GM12878 (cell line): ENCODE data around the gene STK10. TPM values are rescaled to one million over a fixed set of nuclear protein-coding genes. Genes with fewer than 3 reads are reported as not detected.

Experiments used
- ATAC-seq: fragments of 200-7000 bp; cut with Tn5 transposase; 3 replicates; pipeline ENCODE4 v1.9.1; 2020; ENCODE audit warnings: mild to moderate bottlenecking, moderate library complexity
- BruUV-seq: library from RNA; stranded (reverse); fragments of 400-500 nt; replicated peaks from 2 replicates; lab custom pipeline; 2021; lab: Mats Ljungman, UMichigan
- CTCF ChIA-PET: fragments of 300-600 bp; sonication (Branson Sonifier 250); formaldehyde crosslinking; extraction: SDS; loops from one replicate; lab custom pipeline; 2021; ENCODE audit warnings: inconsistent platforms; lab: Yijun Ruan, JAX
- POLR2A ChIA-PET: fragments of 350-600 bp; formaldehyde crosslinking; extraction: SDS; loops from one replicate; lab custom pipeline; 2021; ENCODE audit warnings: inconsistent platforms; lab: Charles Lee
- RAD21 ChIA-PET: fragments of 300-600 bp; sonication (Branson Sonifier 250); formaldehyde crosslinking; loops from one replicate; lab custom pipeline; 2023; ENCODE audit warnings: antibody characterized with exemption; ENCODE audit not compliant: unreplicated experiment; lab: Charles Lee
- SMC1A ChIA-PET: fragments of 300-600 bp; sonication (Branson Sonifier 250); formaldehyde crosslinking; loops from one replicate; lab custom pipeline; 2023; ENCODE audit not compliant: unreplicated experiment, uncharacterized antibody; lab: Charles Lee
- DNase-seq: peaks from one replicate; pipeline ENCODE4 v3.0.0-alpha.2; 2011; ENCODE audit warnings: low read depth, low spot score
- FAIRE-seq: peaks from 3 replicates; lab custom pipeline; 2011; peaks lifted over from hg19 to GRCh38; lab: Jason Lieb, UNC
- H2AFZ ChIP-seq: 2 replicates; pipeline ENCODE4 v1.6.0; 2011; ENCODE audit warnings: low read depth, low read length, control low read depth; ENCODE audit not compliant: control insufficient read depth
- H3K27ac ChIP-seq: 2 replicates; pipeline ENCODE4 v1.5.1; 2011; ENCODE audit warnings: control low read depth; ENCODE audit not compliant: control insufficient read depth, insufficient read depth
- H3K27me3 ChIP-seq, 2 experiments: replicated peaks in 1 of 2; 2 replicates each; pipeline versions ENCODE4 v1.6.0 to v1.6.1; 2011; ENCODE audit warnings: low read length in 1 of 2; ENCODE audit not compliant: control insufficient read depth in 2 of 2, insufficient read depth in 2 of 2
- H3K36me3 ChIP-seq, 2 experiments: 2 replicates each; pipeline ENCODE4 v1.5.1; 2011; ENCODE audit warnings: low read length in 1 of 2; ENCODE audit not compliant: control insufficient read depth in 2 of 2, insufficient read depth in 2 of 2
- H3K4me1 ChIP-seq: 2 replicates; pipeline ENCODE4 v1.6.1; 2011; ENCODE audit warnings: mild to moderate bottlenecking, low read length, moderate library complexity, mixed read lengths; ENCODE audit not compliant: control insufficient read depth, insufficient read depth
- H3K4me2 ChIP-seq: 2 replicates; pipeline ENCODE4 v1.6.0; 2011; ENCODE audit warnings: control low read depth; ENCODE audit not compliant: control insufficient read depth, insufficient read depth
- H3K4me3 ChIP-seq: fragments of 200-600 bp; sonication (generic); 2 replicates; pipeline ENCODE4 v1.5.1; 2016
- H3K79me2 ChIP-seq: 2 replicates; pipeline ENCODE4 v1.6.0; 2011; ENCODE audit warnings: low read length; ENCODE audit not compliant: control insufficient read depth, insufficient read depth
- H3K9ac ChIP-seq: 2 replicates; pipeline ENCODE4 v1.8.0; 2011; ENCODE audit warnings: low read length, control low read depth, mixed read lengths; ENCODE audit not compliant: control insufficient read depth, insufficient read depth
- H3K9me3 ChIP-seq: replicated peaks from 3 replicates; pipeline ENCODE4 v1.5.1; 2011; ENCODE audit warnings: mild to moderate bottlenecking, low read length; ENCODE audit not compliant: control insufficient read depth, insufficient read depth
- H4K20me1 ChIP-seq: 2 replicates; pipeline ENCODE4 v1.6.0; 2011; ENCODE audit not compliant: control insufficient read depth, insufficient read depth
- BRCA1 ChIP-seq: IDR thresholded peaks from 2 replicates; pipeline ENCODE4 v1.6.1; 2011; ENCODE audit warnings: low read depth, low read length, improper control_type of control experiment
- FOXK2 ChIP-seq: fragments of 450-650 bp; IDR thresholded peaks from 2 replicates; pipeline ENCODE4 v1.6.1; 2017; ENCODE audit warnings: mild to moderate bottlenecking, moderate library complexity
- PAX5 ChIP-seq: IDR thresholded peaks from 2 replicates; pipeline ENCODE4 v1.6.1; 2011; ENCODE audit warnings: low read depth, low read length, borderline replicate concordance
- POLR2AphosphoS2 ChIP-seq: IDR thresholded peaks from 2 replicates; pipeline ENCODE4 v1.6.1; 2011; ENCODE audit warnings: low read depth, mild to moderate bottlenecking, low read length, improper control_type of control experiment, moderate library complexity
- SIX5 ChIP-seq: IDR thresholded peaks from 2 replicates; pipeline ENCODE4 v1.6.1; 2011; ENCODE audit warnings: mild to moderate bottlenecking, low read depth, low read length, moderate library complexity; ENCODE audit not compliant: severe bottlenecking
- SMAD1 ChIP-seq: fragments of 450-650 bp; IDR thresholded peaks from 2 replicates; pipeline ENCODE4 v1.6.1; 2018; ENCODE audit warnings: mild to moderate bottlenecking, low read depth; ENCODE audit not compliant: partially characterized antibody
- SREBF1 ChIP-seq: IDR thresholded peaks from 2 replicates; pipeline ENCODE4 v1.6.1; 2012; ENCODE audit warnings: mild to moderate bottlenecking, low read length
- SUZ12 ChIP-seq: fragments of 200-600 bp; sonication (generic); IDR thresholded peaks from one replicate; pipeline ENCODE4 v1.6.1; 2018; ENCODE audit warnings: antibody characterized with exemption, mild to moderate bottlenecking; ENCODE audit not compliant: unreplicated experiment
- WRNIP1 ChIP-seq: IDR thresholded peaks from 2 replicates; pipeline ENCODE4 v1.6.1; 2011; ENCODE audit warnings: low read depth, low read length, improper control_type of control experiment, borderline replicate concordance
- WGBS: methylation state at CpG from one replicate; pipeline ENCODE4 v1.1.6; 2016; ENCODE audit warnings: low lambda C conversion rate; ENCODE audit not compliant: insufficient replicate concordance, insufficient coverage; ENCODE audit errors: missing lambda C conversion rate; 5-methylcytosine and 5-hydroxymethylcytosine counted together
- in situ Hi-C: fragments of 300-500 bp; cut with MboI; formaldehyde crosslinking; loops from 9 replicates; pipeline ENCODE4 v1.14.3; 2018; ENCODE audit warnings: mixed read lengths
- intact Hi-C: fragments of 100-400 bp; cut with micrococcal nuclease; formaldehyde crosslinking; loops from one replicate; pipeline ENCODE4 v1.14.2; 2022; ENCODE audit not compliant: unreplicated experiment
- polyA plus RNA-seq, 11 experiments: library from polyadenylated mRNA; depleted of rRNA in 4 of 11; unstranded in 6 of 11; stranded (reverse) in 5 of 11; fragments of >200 nt; fragmentation: Nextera tagmentation in 4 of 11; fragmentation: Illumina TruSeq in 1 of 11; extraction: Ambion mirVana in 4 of 11; extraction: Trizol in 1 of 11; gene quantifications; 1 replicate in 1 of 11; 2 replicates in 10 of 11; pipeline versions ENCODE4 v1.2.1 to v1.2.3, GENCODE V29; 2011 to 2016; ENCODE audit warnings: inconsistent platforms in 2 of 11, missing spikeins in 2 of 11, low read depth in 1 of 11
- total RNA-seq, 4 experiments: library from RNA; depleted of rRNA in 3 of 4; stranded (reverse); fragments of >200 nt in 3 of 4; fragmentation: Illumina TruSeq in 1 of 4; extraction: Trizol in 1 of 4; gene quantifications; 2 replicates each; pipeline versions ENCODE4 v1.2.1 to v1.2.3, GENCODE V29; 2013 to 2021
- TF ChIP-seq, protein P1 (sequence below): IDR thresholded peaks from 2 replicates; pipeline ENCODE4 v1.6.1; 2012; ENCODE audit warnings: low read depth, low read length, improper control_type of control experiment

The STK10 gene
- total and polyA plus RNA-seq, 10 of the 15 experiments (the other 5 are each of a cell fraction or from before 2014, with no cell fraction given): 14.2 to 96.4 (median 50.6) TPM

DNA sequence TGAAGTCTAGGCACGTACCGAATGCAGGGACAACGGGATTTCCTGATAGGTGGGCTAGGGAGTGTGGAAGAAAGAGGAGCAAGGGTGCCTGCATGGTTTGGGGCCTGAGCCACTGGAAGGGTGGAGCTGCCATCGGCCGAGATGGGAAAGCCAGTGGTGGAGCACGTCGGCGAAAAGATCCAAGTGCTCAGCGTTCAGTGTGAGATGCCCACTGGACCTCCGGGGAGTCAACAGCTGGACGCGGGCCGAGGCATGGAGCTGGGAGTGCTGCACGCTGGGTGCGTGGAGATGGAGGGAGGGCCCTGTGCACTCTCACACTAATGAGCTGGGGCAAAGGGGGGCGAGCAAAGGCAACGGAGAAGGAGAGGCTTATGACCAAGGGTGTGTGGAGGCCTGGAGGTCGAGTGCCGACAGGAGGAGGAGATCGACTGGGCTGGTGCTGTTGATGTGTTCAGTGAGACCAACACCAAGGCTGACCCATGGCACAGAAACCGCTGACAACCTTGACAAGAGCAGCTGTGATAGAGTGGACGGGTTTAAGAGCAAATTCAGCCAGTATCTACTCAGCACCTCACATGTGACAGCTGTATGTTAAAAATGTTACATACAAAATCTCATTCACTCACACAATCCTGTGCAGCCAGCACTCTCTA is 85.7 kb downstream of the STK10 start:
- FAIRE-seq (no peak), DNase-seq (no peak), ATAC-seq (no peak)
- in situ Hi-C loops (no loop called here), intact Hi-C loops (loop anchor here (10.0 kb wide), 1 partner anchor 592 kb away; no protein-coding TSS in a partner anchor)
- Histone ChIP-seq H3K4me2 (no peak overlapping the region), H2AFZ (no peak overlapping the region), H3K27me3 (no peaks in the 10 kb centered on the region), H3K4me3 (no peak overlapping the region), H4K20me1 (no peaks in the 10 kb centered on the region), H3K9me3 (no peaks in the 10 kb centered on the region), H3K79me2 (peaks cover 4% of the 10 kb centered on the region), H3K4me1 (peaks cover 2% of the 10 kb centered on the region; the same call in 1 of the 2 replicates), H3K27ac (no peak overlapping the region), H3K9ac (no peak overlapping the region), H3K36me3 (peaks cover 44 to 53% of the 10 kb centered on the region in 2 experiments)
- CTCF ChIA-PET: interaction anchor here (0.9 kb wide), 1 partner anchor 191 kb away, joined by 4 read pairs; no protein-coding TSS in a partner anchor
- no TSS peak for BruUV-seq
- POLR2A ChIA-PET: interaction anchor here (0.6 kb wide), 1 partner anchor 80 kb away, joined by 9 read pairs; no protein-coding TSS in a partner anchor
- RAD21 ChIA-PET: no interaction called here
- WGBS: 96% methylated on average over 20 of the region's 22 CpGs
- TF ChIP-seq SIX5 (no peak), BRCA1 (no peak), FOXK2 (no peak), SUZ12 (no peak), POLR2AphosphoS2 (no peak), WRNIP1 (no peak), SREBF1 (no peak), PAX5 (no peak), SMAD1 (no peak)
- TF ChIP-seq, protein P1, sequence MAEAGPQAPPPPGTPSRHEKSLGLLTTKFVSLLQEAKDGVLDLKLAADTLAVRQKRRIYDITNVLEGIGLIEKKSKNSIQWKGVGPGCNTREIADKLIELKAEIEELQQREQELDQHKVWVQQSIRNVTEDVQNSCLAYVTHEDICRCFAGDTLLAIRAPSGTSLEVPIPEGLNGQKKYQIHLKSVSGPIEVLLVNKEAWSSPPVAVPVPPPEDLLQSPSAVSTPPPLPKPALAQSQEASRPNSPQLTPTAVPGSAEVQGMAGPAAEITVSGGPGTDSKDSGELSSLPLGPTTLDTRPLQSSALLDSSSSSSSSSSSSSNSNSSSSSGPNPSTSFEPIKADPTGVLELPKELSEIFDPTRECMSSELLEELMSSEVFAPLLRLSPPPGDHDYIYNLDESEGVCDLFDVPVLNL: no peak
- SMC1A ChIA-PET: interaction anchor here (0.6 to 10.6 kb wide), 3 partner anchors 21 to 139 kb away, joined by 3 to 165 read pairs (median 3); partner anchors contain the start of gene STK10
